ENCODE results near the gene RNF150. TPM values are rescaled to one million over a fixed set of nuclear protein-coding genes. Genes with fewer than 3 reads are reported as not detected.

RNF150 gene
- total RNA-seq, 1 experiment from 2014 or later, result 4.4 TPM

DNA sequence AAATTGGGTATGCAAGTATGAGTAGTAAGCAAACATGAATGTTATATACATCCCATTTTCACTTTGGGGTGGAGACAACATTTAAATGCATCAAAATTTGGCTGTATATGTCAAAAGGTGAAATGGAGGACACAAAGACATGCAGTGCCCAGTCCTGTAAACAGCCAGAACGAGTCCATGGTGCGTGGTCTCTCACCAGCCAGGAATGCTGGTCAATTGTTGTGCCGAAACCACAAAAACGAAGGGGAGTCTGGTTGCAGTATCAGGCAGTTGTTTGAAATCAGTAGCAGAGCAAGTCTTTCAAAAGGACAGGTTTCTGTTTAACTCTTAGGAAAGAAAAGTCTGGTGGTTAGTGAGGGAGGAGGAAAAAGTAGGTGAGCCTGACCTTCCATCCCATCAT, 22.3 kb upstream of the RNF150 start:
- TF ChIP-seq, protein P1, sequence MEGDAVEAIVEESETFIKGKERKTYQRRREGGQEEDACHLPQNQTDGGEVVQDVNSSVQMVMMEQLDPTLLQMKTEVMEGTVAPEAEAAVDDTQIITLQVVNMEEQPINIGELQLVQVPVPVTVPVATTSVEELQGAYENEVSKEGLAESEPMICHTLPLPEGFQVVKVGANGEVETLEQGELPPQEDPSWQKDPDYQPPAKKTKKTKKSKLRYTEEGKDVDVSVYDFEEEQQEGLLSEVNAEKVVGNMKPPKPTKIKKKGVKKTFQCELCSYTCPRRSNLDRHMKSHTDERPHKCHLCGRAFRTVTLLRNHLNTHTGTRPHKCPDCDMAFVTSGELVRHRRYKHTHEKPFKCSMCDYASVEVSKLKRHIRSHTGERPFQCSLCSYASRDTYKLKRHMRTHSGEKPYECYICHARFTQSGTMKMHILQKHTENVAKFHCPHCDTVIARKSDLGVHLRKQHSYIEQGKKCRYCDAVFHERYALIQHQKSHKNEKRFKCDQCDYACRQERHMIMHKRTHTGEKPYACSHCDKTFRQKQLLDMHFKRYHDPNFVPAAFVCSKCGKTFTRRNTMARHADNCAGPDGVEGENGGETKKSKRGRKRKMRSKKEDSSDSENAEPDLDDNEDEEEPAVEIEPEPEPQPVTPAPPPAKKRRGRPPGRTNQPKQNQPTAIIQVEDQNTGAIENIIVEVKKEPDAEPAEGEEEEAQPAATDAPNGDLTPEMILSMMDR (conservative IDR thresholded peaks at IDR 0.05), result no peak
- H2AK5ac ChIP-seq (ENCODE audit: insufficient read length, low read length), result no peak overlapping the region
- Mint-ChIP-seq H3K27ac (no peak overlapping the region), H3K9me3 (peaks cover 0 to 2% of the 10 kb centered on the region in 2 experiments; a peak in 2 of 5 replicates), H3K4me1 (no peaks in the 10 kb centered on the region), H3K36me3 (ENCODE audit: insufficient read depth in 1 of 3, low read depth in 3 of 3) (no peaks in the 10 kb centered on the region; a peak in 1 of 7 replicates), H3K4me3 (no peak overlapping the region), H3K27me3 (ENCODE audit: low read depth) (peaks cover 2% of the 10 kb centered on the region; the same call in 1 of the 2 replicates)
- no peak overlapping the region for H4K91ac ChIP-seq (ENCODE audit: insufficient read length, low read depth, low read length)
- H3T11ph ChIP-seq (ENCODE audit: low read length), result no peak overlapping the region
- H2BK20ac ChIP-seq (ENCODE audit: low read depth, low read length, poor library complexity, severe bottlenecking), result no peak overlapping the region
- no peak overlapping the region for H3K23ac ChIP-seq (ENCODE audit: insufficient read length, low read depth, low read length)
- no peak overlapping the region for H2BK5ac ChIP-seq (ENCODE audit: insufficient read length, low read length)
- no peak overlapping the region for H3K9ac ChIP-seq (ENCODE audit: extremely low read depth, insufficient read length, low read length)
- H3K27me3 ChIP-seq (ENCODE audit: insufficient read depth, low read length), result no peaks in the 10 kb centered on the region
- H4K8ac ChIP-seq (replicated peaks; ENCODE audit: insufficient read length, low read depth, low read length), result no peak overlapping the region
- no peak overlapping the region for H2BK120ac ChIP-seq (ENCODE audit: low read depth, low read length, poor library complexity, severe bottlenecking)
- H4K5ac ChIP-seq (ENCODE audit: insufficient read length, low read depth, low read length), result no peak overlapping the region
- no peaks in the 10 kb centered on the region for H3K79me1 ChIP-seq (ENCODE audit: insufficient read depth, low read depth, low read length, poor library complexity, severe bottlenecking)
- no peak overlapping the region for H3K27ac ChIP-seq (ENCODE audit: insufficient read length, low read depth, low read length)
- H3K18ac ChIP-seq (ENCODE audit: insufficient read length, low read depth, low read length), result no peak overlapping the region
- WGBS (ENCODE audit: extremely low coverage, insufficient read length, low lambda C conversion rate), result no CpG with 5 or more reads among the region's 4 CpGs
- no peak overlapping the region for H3K4me2 ChIP-seq (ENCODE audit: insufficient read depth, insufficient read length, low read length)
- H3K23me2 ChIP-seq (ENCODE audit: insufficient read length, low read depth, low read length, poor library complexity, severe bottlenecking), result no peaks in the 10 kb centered on the region
- no peak for DNase-seq
- no peaks in the 10 kb centered on the region for H4K20me1 ChIP-seq (ENCODE audit: control insufficient read depth, insufficient read depth, insufficient read length)
- H3K79me2 ChIP-seq (ENCODE audit: insufficient read depth, low read length), result no peaks in the 10 kb centered on the region
- no peak overlapping the region for H2BK12ac ChIP-seq (ENCODE audit: insufficient read length, low read depth, low read length)
- H3K4ac ChIP-seq (ENCODE audit: low read depth, low read length), result no peak overlapping the region
- H3K14ac ChIP-seq (ENCODE audit: insufficient read depth, low read length), result no peak overlapping the region
- H2BK15ac ChIP-seq (ENCODE audit: low read depth, low read length), result no peak overlapping the region
- no peaks in the 10 kb centered on the region for H3K4me1 ChIP-seq (ENCODE audit: insufficient read depth, low read length)
- H3K9me3 ChIP-seq (ENCODE audit: control insufficient read depth, low read depth, low read length), result no peaks in the 10 kb centered on the region
- no peak overlapping the region for H3K56ac ChIP-seq (ENCODE audit: insufficient read length, low read depth, low read length)
- H2AFZ ChIP-seq (ENCODE audit: low read length), result no peak overlapping the region
